Measurements from ENCODE around the gene LRRTM2.

DNA sequence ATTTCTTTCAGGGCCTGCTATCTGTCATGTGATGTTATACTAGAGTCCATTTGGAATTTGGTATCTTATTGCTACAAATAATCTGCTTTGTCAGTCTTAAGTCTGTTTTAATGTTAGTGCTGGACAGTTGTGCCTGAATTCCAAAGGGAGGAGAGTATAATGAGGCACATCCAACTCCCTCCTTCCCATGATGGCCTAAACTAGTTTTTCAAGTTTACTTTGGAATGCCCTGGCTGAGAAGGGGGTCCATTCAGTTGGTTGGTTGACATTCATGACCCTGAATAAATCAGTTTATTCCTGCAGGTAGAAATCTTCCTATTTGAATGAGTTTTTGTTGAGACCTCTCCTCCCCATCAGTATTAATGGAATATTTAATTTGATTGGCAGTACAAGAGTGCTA, 9.4 kb upstream of the LRRTM2 start:
- TF ChIP-seq, protein P1, sequence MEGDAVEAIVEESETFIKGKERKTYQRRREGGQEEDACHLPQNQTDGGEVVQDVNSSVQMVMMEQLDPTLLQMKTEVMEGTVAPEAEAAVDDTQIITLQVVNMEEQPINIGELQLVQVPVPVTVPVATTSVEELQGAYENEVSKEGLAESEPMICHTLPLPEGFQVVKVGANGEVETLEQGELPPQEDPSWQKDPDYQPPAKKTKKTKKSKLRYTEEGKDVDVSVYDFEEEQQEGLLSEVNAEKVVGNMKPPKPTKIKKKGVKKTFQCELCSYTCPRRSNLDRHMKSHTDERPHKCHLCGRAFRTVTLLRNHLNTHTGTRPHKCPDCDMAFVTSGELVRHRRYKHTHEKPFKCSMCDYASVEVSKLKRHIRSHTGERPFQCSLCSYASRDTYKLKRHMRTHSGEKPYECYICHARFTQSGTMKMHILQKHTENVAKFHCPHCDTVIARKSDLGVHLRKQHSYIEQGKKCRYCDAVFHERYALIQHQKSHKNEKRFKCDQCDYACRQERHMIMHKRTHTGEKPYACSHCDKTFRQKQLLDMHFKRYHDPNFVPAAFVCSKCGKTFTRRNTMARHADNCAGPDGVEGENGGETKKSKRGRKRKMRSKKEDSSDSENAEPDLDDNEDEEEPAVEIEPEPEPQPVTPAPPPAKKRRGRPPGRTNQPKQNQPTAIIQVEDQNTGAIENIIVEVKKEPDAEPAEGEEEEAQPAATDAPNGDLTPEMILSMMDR (IDR thresholded peaks at IDR 0.05) = no peak
- no peak for TF ChIP-seq POLR2A (IDR thresholded peaks at IDR 0.05)

All from body of pancreas (tissue), 4 donors.